ENCODE measurements around the gene BORCS5.

GRCh38 chr12:12453635-12454034, 96.8 kb downstream of the BORCS5 start:
- no peak for TF ChIP-seq CTCF (conservative IDR thresholded peaks at IDR 0.05; ENCODE audit: low read depth, low read length)
- no peak for TF ChIP-seq EZH2 (IDR thresholded peaks at IDR 0.05; ENCODE audit: borderline replicate concordance, low read depth, low read length, poor library complexity, severe bottlenecking)

All from A673 (cell line).